Astrocyte (in vitro differentiated cells and primary cell): ENCODE measurements around the gene IGSF21. TPM values are rescaled to one million over a fixed set of nuclear protein-coding genes. Genes with fewer than 3 reads are reported as not detected.
"Not testable (repeated sequence)": the region's sequence is repeated elsewhere in the genome, so short reads cannot be mapped to it uniquely, and the experiment has no call there.

Experiments
- DNase-seq: peaks from one replicate; pipeline ENCODE4 v3.0.0-alpha.2; 2010; ENCODE audit warnings: low read depth
- FAIRE-seq: peaks from 2 replicates; lab custom pipeline; 2011; peaks lifted over from hg19 to GRCh38; lab: Jason Lieb, UNC
- H2AFZ ChIP-seq: 2 replicates; pipeline ENCODE4 v1.6.0; 2012; ENCODE audit warnings: low read depth, low read length, inconsistent platforms
- H3K27ac ChIP-seq: 2 replicates; pipeline ENCODE4 v1.5.1; 2011; ENCODE audit warnings: low read depth, low read length, inconsistent platforms
- H3K27me3 ChIP-seq: 2 replicates; pipeline ENCODE4 v1.6.0; 2011; ENCODE audit warnings: low read length, inconsistent platforms; ENCODE audit not compliant: insufficient read depth
- H3K36me3 ChIP-seq: 2 replicates; pipeline ENCODE4 v1.5.1; 2011; ENCODE audit warnings: low read length, inconsistent platforms; ENCODE audit not compliant: insufficient read depth
- H3K4me1 ChIP-seq: 2 replicates; pipeline ENCODE4 v1.5.1; 2011; ENCODE audit warnings: low read length, inconsistent platforms; ENCODE audit not compliant: insufficient read depth
- H3K4me2 ChIP-seq: 2 replicates; pipeline ENCODE4 v1.6.0; 2012; ENCODE audit warnings: low read length, inconsistent platforms
- H3K4me3 ChIP-seq: 2 replicates; pipeline ENCODE4 v1.5.1; 2011; ENCODE audit warnings: low read depth, mild to moderate bottlenecking, low read length, inconsistent platforms; ENCODE audit not compliant: insufficient read depth
- H3K79me2 ChIP-seq: 2 replicates; pipeline ENCODE4 v1.6.0; 2012; ENCODE audit warnings: mild to moderate bottlenecking, low read length, inconsistent platforms; ENCODE audit not compliant: insufficient read depth
- H3K9ac ChIP-seq: 2 replicates; pipeline ENCODE4 v1.6.0; 2012; ENCODE audit warnings: mild to moderate bottlenecking, low read length, inconsistent platforms
- H3K9me3 ChIP-seq: 2 replicates; pipeline ENCODE4 v1.5.1; 2012; ENCODE audit warnings: low read depth, mild to moderate bottlenecking, low read length, inconsistent platforms; ENCODE audit not compliant: insufficient read depth
- H4K20me1 ChIP-seq: 2 replicates; pipeline ENCODE4 v1.6.0; 2012; ENCODE audit warnings: low read length, inconsistent platforms; ENCODE audit not compliant: insufficient read depth
- H3K27ac Mint-ChIP-seq: one replicate; pipeline ENCODE4 v1.8.0; 2021; ENCODE audit warnings: mild to moderate bottlenecking, mixed read lengths; ENCODE audit not compliant: unreplicated experiment
- H3K27me3 Mint-ChIP-seq: one replicate; pipeline ENCODE4 v1.8.0; 2021; ENCODE audit warnings: low read depth, mixed read lengths; ENCODE audit not compliant: unreplicated experiment
- H3K36me3 Mint-ChIP-seq: one replicate; pipeline ENCODE4 v1.8.0; 2021; ENCODE audit warnings: low read depth, mixed read lengths; ENCODE audit not compliant: unreplicated experiment
- H3K4me1 Mint-ChIP-seq: one replicate; pipeline ENCODE4 v1.8.0; 2021; ENCODE audit warnings: low read depth, mixed read lengths; ENCODE audit not compliant: unreplicated experiment
- H3K4me3 Mint-ChIP-seq: one replicate; pipeline ENCODE4 v1.8.0; 2021; ENCODE audit warnings: mild to moderate bottlenecking, moderate library complexity, mixed read lengths; ENCODE audit not compliant: unreplicated experiment
- H3K9me3 Mint-ChIP-seq: one replicate; pipeline ENCODE4 v1.8.0; 2021; ENCODE audit warnings: mild to moderate bottlenecking, mixed read lengths; ENCODE audit not compliant: unreplicated experiment
- CTCF ChIP-seq: IDR thresholded peaks from 2 replicates; pipeline ENCODE4 v1.5.1; 2011; ENCODE audit warnings: low read depth, mild to moderate bottlenecking, inconsistent platforms, low read length, moderate library complexity; ENCODE audit not compliant: insufficient read depth
- EZH2 ChIP-seq: IDR thresholded peaks from 2 replicates; pipeline ENCODE4 v1.6.1; 2012; ENCODE audit warnings: mild to moderate bottlenecking, low read length, inconsistent platforms; ENCODE audit not compliant: insufficient read depth
- total RNA-seq: library from RNA; stranded (reverse); gene quantifications from 2 replicates; pipeline ENCODE4 v1.2.1, GENCODE V29; 2021

The IGSF21 gene
- total RNA-seq, 1 donor from 2014 or later, result not detected

DNA sequence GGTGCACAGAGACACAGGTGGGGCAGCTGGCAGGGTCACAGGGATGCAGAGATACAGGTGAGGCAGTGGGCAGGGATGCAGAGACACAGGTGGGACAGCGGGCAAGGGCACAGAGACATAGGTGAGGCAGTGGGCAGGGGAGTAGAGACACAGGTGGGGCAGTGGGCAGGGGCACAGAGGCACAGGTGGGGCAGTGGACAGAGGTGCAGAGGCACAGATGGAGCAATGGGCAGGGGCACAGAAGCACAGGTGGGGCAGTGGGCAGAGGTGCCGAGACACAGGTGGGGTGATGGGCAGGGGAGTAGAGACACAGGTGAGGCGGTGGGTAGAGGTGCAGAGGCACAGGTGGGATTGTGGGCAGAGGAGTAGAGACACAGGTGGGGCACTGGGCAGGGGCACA, 255.8 kb downstream of the IGSF21 start:
- peaks cover 43% of the 10 kb centered on the region for H3K27me3 Mint-ChIP-seq
- no peak overlapping the region for H3K27ac ChIP-seq
- H3K9ac ChIP-seq, result no peak overlapping the region
- H3K4me3 ChIP-seq, result no peak overlapping the region
- no peaks in the 10 kb centered on the region for H3K4me1 Mint-ChIP-seq
- H3K9me3 Mint-ChIP-seq, result peaks cover 18% of the 10 kb centered on the region
- TF ChIP-seq EZH2 (no peak), CTCF (no peak)
- no peak overlapping the region for H3K27ac Mint-ChIP-seq
- DNase-seq (no peak), FAIRE-seq (no peak)
- H3K36me3 ChIP-seq, result no peaks in the 10 kb centered on the region
- H3K79me2 ChIP-seq, result no peaks in the 10 kb centered on the region
- H3K36me3 Mint-ChIP-seq, result no peaks in the 10 kb centered on the region
- H3K4me1 ChIP-seq, result no peaks in the 10 kb centered on the region
- no peak overlapping the region for H3K4me2 ChIP-seq
- H2AFZ ChIP-seq, result no peak overlapping the region
- H3K4me3 Mint-ChIP-seq, result no peak overlapping the region
- no peaks in the 10 kb centered on the region for H3K9me3 ChIP-seq
- H3K27me3 ChIP-seq, result no peaks in the 10 kb centered on the region
- H4K20me1 ChIP-seq, result no peaks in the 10 kb centered on the region

GRCh38 chr1:18365099-18365705, 257.6 kb downstream of the IGSF21 start:
- TF ChIP-seq CTCF (no peak), EZH2 (no peak)
- Histone ChIP-seq H2AFZ (no peak overlapping the region), H3K4me2 (no peak overlapping the region), H3K9me3 (peaks cover 5% of the 10 kb centered on the region), H4K20me1 (no peaks in the 10 kb centered on the region), H3K36me3 (no peaks in the 10 kb centered on the region), H3K27me3 (no peaks in the 10 kb centered on the region), H3K4me3 (no peak overlapping the region), H3K4me1 (no peaks in the 10 kb centered on the region), H3K27ac (no peak overlapping the region), H3K79me2 (no peaks in the 10 kb centered on the region), H3K9ac (no peak overlapping the region)
- DNase-seq (no peak), FAIRE-seq (no peak)
- Mint-ChIP-seq H3K27me3 (peaks cover 45% of the 10 kb centered on the region), H3K9me3 (peaks cover 18% of the 10 kb centered on the region), H3K4me1 (no peaks in the 10 kb centered on the region), H3K27ac (no peak overlapping the region), H3K36me3 (no peaks in the 10 kb centered on the region), H3K4me3 (no peak overlapping the region)

GRCh38 chr1:18372505-18372904, 264.9 kb downstream of the IGSF21 start:
- not testable (repeated sequence) for H4K20me1 ChIP-seq, H3K27ac ChIP-seq, H2AFZ ChIP-seq, H3K4me2 ChIP-seq, H3K36me3 ChIP-seq, H3K9ac ChIP-seq, H3K9me3 Mint-ChIP-seq, H3K4me1 Mint-ChIP-seq, H3K9me3 ChIP-seq, H3K27me3 ChIP-seq, H3K79me2 ChIP-seq, H3K4me1 ChIP-seq, FAIRE-seq, H3K4me3 Mint-ChIP-seq, H3K4me3 ChIP-seq, H3K27ac Mint-ChIP-seq, H3K36me3 Mint-ChIP-seq, DNase-seq
- H3K27me3 Mint-ChIP-seq, result peaks cover 43% of the 10 kb centered on the region
